ENCODE data around the gene MAP3K13.
"Not testable (repeated sequence)": the region's sequence is repeated elsewhere in the genome, so short reads cannot be mapped to it uniquely, and the experiment has no call there.

The MAP3K13 gene

GRCh38 chr3:185399737-185400667 lies 37.1 kb downstream of the MAP3K13 start:
- no peak for DNase-seq (ENCODE audit: low spot score)

- DNase-seq (ENCODE audit: low spot score), result no peak
Measured at GRCh38 chr3:185400866-185401265, 37.9 kb downstream of the MAP3K13 start.

- no peak for DNase-seq (ENCODE audit: low spot score)
Measured at GRCh38 chr3:185401319-185401955, 38.5 kb downstream of the MAP3K13 start.

- DNase-seq (ENCODE audit: low spot score), result no peak
Measured at GRCh38 chr3:185402561-185402960, 39.6 kb downstream of the MAP3K13 start.

GRCh38 chr3:185403002-185403401 lies 40.1 kb downstream of the MAP3K13 start:
- DNase-seq (ENCODE audit: low spot score), result no peak

GRCh38 chr3:185405243-185405642 lies 42.3 kb downstream of the MAP3K13 start:
- no peak for DNase-seq (ENCODE audit: low spot score)

GRCh38 chr3:185405664-185406063 lies 42.7 kb downstream of the MAP3K13 start:
- no peak for DNase-seq (ENCODE audit: low spot score)

GRCh38 chr3:185406121-185406620 lies 43.2 kb downstream of the MAP3K13 start:
- no peak for DNase-seq (ENCODE audit: low spot score)

GRCh38 chr3:185409957-185410356 lies 47.0 kb downstream of the MAP3K13 start:
- DNase-seq (ENCODE audit: low spot score), result no peak

- no peak for DNase-seq (ENCODE audit: low spot score)
Measured at GRCh38 chr3:185411133-185411532, 48.2 kb downstream of the MAP3K13 start.

GRCh38 chr3:185416513-185416912 lies 53.6 kb downstream of the MAP3K13 start:
- no peak for DNase-seq (ENCODE audit: low spot score)

- DNase-seq (ENCODE audit: low spot score), result not testable (repeated sequence)
Measured at GRCh38 chr3:185418561-185418977, 55.6 kb downstream of the MAP3K13 start.

GRCh38 chr3:185420762-185421161 lies 57.8 kb downstream of the MAP3K13 start:
- no peak for DNase-seq (ENCODE audit: low spot score)

GRCh38 chr3:185421577-185422232 lies 58.8 kb downstream of the MAP3K13 start:
- DNase-seq (ENCODE audit: low spot score), result no peak

GRCh38 chr3:185422677-185423076 lies 59.7 kb downstream of the MAP3K13 start:
- no peak for DNase-seq (ENCODE audit: low spot score)

GRCh38 chr3:185423178-185423577 lies 60.2 kb downstream of the MAP3K13 start:
- no peak for DNase-seq (ENCODE audit: low spot score)

GRCh38 chr3:185424435-185424834 lies 61.5 kb downstream of the MAP3K13 start:
- DNase-seq (ENCODE audit: low spot score), result no peak

- DNase-seq (ENCODE audit: low spot score), result no peak
Measured at GRCh38 chr3:185430375-185430774, 67.4 kb downstream of the MAP3K13 start.

- DNase-seq (ENCODE audit: low spot score), result no peak
Measured at GRCh38 chr3:185439745-185440466, 77.0 kb downstream of the MAP3K13 start.

GRCh38 chr3:185442031-185442430 lies 79.1 kb downstream of the MAP3K13 start:
- DNase-seq (ENCODE audit: low spot score), result no peak

GRCh38 chr3:185444329-185444728 lies 81.4 kb downstream of the MAP3K13 start:
- no peak for DNase-seq (ENCODE audit: low spot score)

GRCh38 chr3:185448107-185448506 lies 85.2 kb downstream of the MAP3K13 start:
- DNase-seq (ENCODE audit: low spot score), result no peak

All from CD4-positive, alpha-beta T cell treated with Interleukin-2 at 100 ng/mL for 4 hours (primary cell).